H1 (cell line): Measurements from ENCODE around the gene MYO7B.

ENCODE experiments used
- EP300 ChIP-seq, 2 experiments: IDR thresholded peaks; 1 replicate in 1 of 2; 2 replicates in 1 of 2; pipeline ENCODE4 v1.6.1; 2011 to 2012; ENCODE audit warnings: low read depth in 2 of 2, low read length in 2 of 2, mild to moderate bottlenecking in 2 of 2, borderline replicate concordance in 1 of 2, inconsistent platforms in 1 of 2, moderate library complexity in 1 of 2
- HDAC6 ChIP-seq: IDR thresholded peaks from one replicate; pipeline ENCODE4 v1.7.1; 2012; ENCODE audit warnings: low read depth, mild to moderate bottlenecking, inconsistent platforms, low read length, moderate library complexity
- POLR2A ChIP-seq, 2 experiments: IDR thresholded peaks; 1 replicate in 1 of 2; 2 replicates in 1 of 2; pipeline ENCODE4 v1.6.1; 2011; ENCODE audit warnings: low read depth in 2 of 2, low read length in 2 of 2, mild to moderate bottlenecking in 2 of 2; ENCODE audit errors: control extremely low read depth in 1 of 2
- TAF1 ChIP-seq: IDR thresholded peaks from 2 replicates; pipeline ENCODE4 v1.6.1; 2011; ENCODE audit warnings: mild to moderate bottlenecking, low read depth, low read length
- TF ChIP-seq, protein P1 (sequence below), 3 experiments: IDR thresholded peaks; 1 replicate in 2 of 3; 2 replicates in 1 of 3; pipeline versions ENCODE4 v1.5.1 to v1.6.1; 2011; ENCODE audit warnings: low read length in 3 of 3, mild to moderate bottlenecking in 3 of 3, inconsistent platforms in 2 of 3, low read depth in 1 of 3, moderate library complexity in 1 of 3; ENCODE audit not compliant: insufficient read depth in 1 of 3; ENCODE audit errors: control extremely low read depth in 1 of 3

DNA sequence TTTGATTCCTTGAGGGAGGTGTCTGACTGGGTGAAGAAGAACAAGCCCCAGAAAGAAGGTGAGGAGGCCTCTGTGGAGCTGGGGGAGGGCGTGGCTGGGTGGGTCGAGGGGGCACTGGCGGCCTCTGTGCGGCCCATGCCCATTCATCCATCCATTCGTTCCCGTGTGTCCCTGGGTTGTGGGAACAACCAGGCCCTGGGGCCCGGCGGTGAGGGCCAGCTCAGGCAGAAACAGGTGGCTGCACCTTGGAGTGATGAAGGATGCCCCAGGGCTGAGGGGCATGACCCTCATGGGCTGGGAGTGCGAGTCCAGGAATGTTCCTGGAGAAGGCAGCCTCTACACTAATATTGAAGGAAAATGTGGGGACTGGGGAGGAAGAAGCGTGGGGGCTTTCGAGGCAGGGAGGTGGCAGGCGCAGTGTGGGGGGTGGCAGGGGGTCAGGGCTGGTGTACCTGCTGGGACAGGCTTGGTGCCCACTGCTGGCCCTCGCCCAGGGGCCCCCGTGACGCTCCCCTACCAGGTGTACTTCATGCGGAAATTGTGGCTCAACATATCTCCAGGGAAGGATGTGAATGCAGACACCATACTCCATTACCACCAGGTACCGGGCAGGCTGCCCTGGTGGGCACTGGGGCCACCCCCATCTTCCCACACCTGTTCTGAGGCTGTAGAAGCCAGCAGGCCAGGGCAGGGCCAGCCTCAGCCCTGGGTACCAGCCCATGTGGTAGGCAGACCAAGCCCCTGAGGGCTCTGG, 99.3 kb downstream of the MYO7B start:
- no peak for TF ChIP-seq EP300 (IDR thresholded peaks at IDR 0.05; ENCODE audit: borderline replicate concordance in 1 of 2, low read depth in 2 of 2, low read length in 2 of 2)
- TF ChIP-seq, protein P1, sequence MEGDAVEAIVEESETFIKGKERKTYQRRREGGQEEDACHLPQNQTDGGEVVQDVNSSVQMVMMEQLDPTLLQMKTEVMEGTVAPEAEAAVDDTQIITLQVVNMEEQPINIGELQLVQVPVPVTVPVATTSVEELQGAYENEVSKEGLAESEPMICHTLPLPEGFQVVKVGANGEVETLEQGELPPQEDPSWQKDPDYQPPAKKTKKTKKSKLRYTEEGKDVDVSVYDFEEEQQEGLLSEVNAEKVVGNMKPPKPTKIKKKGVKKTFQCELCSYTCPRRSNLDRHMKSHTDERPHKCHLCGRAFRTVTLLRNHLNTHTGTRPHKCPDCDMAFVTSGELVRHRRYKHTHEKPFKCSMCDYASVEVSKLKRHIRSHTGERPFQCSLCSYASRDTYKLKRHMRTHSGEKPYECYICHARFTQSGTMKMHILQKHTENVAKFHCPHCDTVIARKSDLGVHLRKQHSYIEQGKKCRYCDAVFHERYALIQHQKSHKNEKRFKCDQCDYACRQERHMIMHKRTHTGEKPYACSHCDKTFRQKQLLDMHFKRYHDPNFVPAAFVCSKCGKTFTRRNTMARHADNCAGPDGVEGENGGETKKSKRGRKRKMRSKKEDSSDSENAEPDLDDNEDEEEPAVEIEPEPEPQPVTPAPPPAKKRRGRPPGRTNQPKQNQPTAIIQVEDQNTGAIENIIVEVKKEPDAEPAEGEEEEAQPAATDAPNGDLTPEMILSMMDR (IDR thresholded peaks at IDR 0.05; ENCODE audit: control extremely low read depth in 1 of 3, insufficient read depth in 1 of 3, low read depth in 1 of 3, low read length in 3 of 3) = no peak
- no peak for TF ChIP-seq HDAC6
- TF ChIP-seq POLR2A (IDR thresholded peaks at IDR 0.05; ENCODE audit: control extremely low read depth in 1 of 2, low read depth in 2 of 2, low read length in 2 of 2) = no peak
- TF ChIP-seq TAF1 = no peak
